Liver (tissue), 9 donors: ENCODE data around the gene FYB1. TPM values are rescaled to one million over a fixed set of nuclear protein-coding genes. Genes with fewer than 3 reads are reported as not detected.

ENCODE experiments used
- DNase-seq: peaks from one replicate; pipeline ENCODE4 v3.0.0-alpha.2; 2017; ENCODE audit warnings: low spot score
- H3K27ac ChIP-seq, 2 donors: one replicate each; pipeline ENCODE4 v1.7.0; 2013; ENCODE audit warnings: inconsistent platforms in 2 of 2, low read length in 2 of 2, control low read depth in 1 of 2, low read depth in 1 of 2, mild to moderate bottlenecking in 1 of 2
- H3K27me3 ChIP-seq, 4 donors: one replicate each; pipeline versions ENCODE4 v1.6.1 to v1.7.0; 2013; ENCODE audit warnings: low read length in 3 of 4, inconsistent platforms in 1 of 4, mild to moderate bottlenecking in 1 of 4, moderate library complexity in 1 of 4; ENCODE audit not compliant: control insufficient read depth in 4 of 4, insufficient read depth in 4 of 4
- H3K36me3 ChIP-seq, 4 donors: one replicate each; pipeline versions ENCODE4 v1.6.1 to v1.7.0; 2013; ENCODE audit warnings: low read length in 3 of 4, mild to moderate bottlenecking in 3 of 4, low read depth in 1 of 4, moderate library complexity in 1 of 4; ENCODE audit not compliant: control insufficient read depth in 4 of 4, insufficient read depth in 3 of 4
- H3K4me1 ChIP-seq, 4 donors: one replicate each; pipeline versions ENCODE4 v1.6.1 to v1.7.0; 2013; ENCODE audit warnings: low read length in 3 of 4, mild to moderate bottlenecking in 3 of 4, moderate library complexity in 1 of 4; ENCODE audit not compliant: control insufficient read depth in 4 of 4, insufficient read depth in 4 of 4
- H3K4me3 ChIP-seq, 3 donors: one replicate each; pipeline versions ENCODE4 v1.6.1 to v1.7.0; 2013; ENCODE audit warnings: low read length in 3 of 3, control low read depth in 1 of 3, low read depth in 1 of 3, mild to moderate bottlenecking in 1 of 3
- H3K9ac ChIP-seq, 2 donors: one replicate each; pipeline ENCODE4 v1.7.0; 2013; ENCODE audit warnings: low read length in 2 of 2, mild to moderate bottlenecking in 2 of 2, moderate library complexity in 2 of 2, control low read depth in 1 of 2, low read depth in 1 of 2
- H3K9me3 ChIP-seq, 4 donors: one replicate each; pipeline versions ENCODE4 v1.6.1 to v1.7.0; 2013; ENCODE audit warnings: low read length in 3 of 4; ENCODE audit not compliant: control insufficient read depth in 4 of 4
- FOXA1 ChIP-seq: IDR thresholded peaks from 2 replicates; pipeline ENCODE4 v1.6.1; 2016; ENCODE audit warnings: antibody characterized with exemption
- FOXA2 ChIP-seq: IDR thresholded peaks from 2 replicates; pipeline ENCODE4 v1.6.1; 2016; ENCODE audit warnings: antibody characterized with exemption
- GABPA ChIP-seq, 2 donors: IDR thresholded peaks in 1 of 2; conservative IDR thresholded peaks in 1 of 2; 2 replicates each; pipeline ENCODE4 v1.6.1; 2016; ENCODE audit warnings: antibody characterized with exemption in 2 of 2, mild to moderate bottlenecking in 1 of 2, moderate library complexity in 1 of 2
- HNF4G ChIP-seq: IDR thresholded peaks from 2 replicates; pipeline ENCODE4 v1.6.1; 2016; ENCODE audit warnings: antibody characterized with exemption
- JUND ChIP-seq, 2 donors: IDR thresholded peaks; 2 replicates each; pipeline ENCODE4 v1.6.1; 2016; ENCODE audit warnings: antibody characterized with exemption in 2 of 2
- NR2F2 ChIP-seq: IDR thresholded peaks from 2 replicates; pipeline ENCODE4 v1.6.1; 2016; ENCODE audit warnings: antibody characterized with exemption
- RAD21 ChIP-seq, 2 donors: IDR thresholded peaks; 2 replicates each; pipeline ENCODE4 v1.6.1; 2016; ENCODE audit warnings: antibody characterized with exemption in 2 of 2, mild to moderate bottlenecking in 2 of 2
- RXRA ChIP-seq, 2 donors: IDR thresholded peaks; 2 replicates each; pipeline ENCODE4 v1.6.1; 2017 to 2018; ENCODE audit warnings: antibody characterized with exemption in 2 of 2, mild to moderate bottlenecking in 1 of 2
- SP1 ChIP-seq: IDR thresholded peaks from 2 replicates; pipeline ENCODE4 v1.6.1; 2018; ENCODE audit warnings: antibody characterized with exemption, mild to moderate bottlenecking
- WGBS: extraction: QIAGEN DNeasy Blood & Tissue Kit; methylation state at CpG from one replicate; pipeline ENCODE4 v1.1.7; 2013; 5-methylcytosine and 5-hydroxymethylcytosine counted together
- polyA plus RNA-seq, 2 donors: library from polyadenylated mRNA; stranded (reverse) in 1 of 2; unstranded in 1 of 2; fragments of 200-250 nt in 1 of 2; fragments of >200 nt in 1 of 2; fragmentation: Nextera tagmentation in 1 of 2; extraction: Ambion mirVana in 1 of 2; gene quantifications; one replicate each; pipeline versions ENCODE4 v1.2.1 to v1.2.3, GENCODE V29; 2013 to 2015
- total RNA-seq, 2 donors: library from RNA; depleted of rRNA; stranded (reverse); fragments of >200 nt; gene quantifications; one replicate each; pipeline ENCODE4 v1.2.3, GENCODE V29; 2014
- TF ChIP-seq, protein P1 (sequence below): IDR thresholded peaks from 2 replicates; pipeline ENCODE4 v1.6.1; 2016; ENCODE audit warnings: antibody characterized with exemption
- TF ChIP-seq, protein P2 (sequence below): fragments of 150-350 bp; IDR thresholded peaks from 2 replicates; pipeline ENCODE4 v1.5.1; 2017; ENCODE audit warnings: improper control_type of control experiment, low read depth, low read length; ENCODE audit not compliant: missing input control
- TF ChIP-seq, protein P3 (sequence below): IDR thresholded peaks from 2 replicates; pipeline ENCODE4 v1.6.1; 2016; ENCODE audit warnings: antibody characterized with exemption
- TF ChIP-seq, protein P4 (sequence below): IDR thresholded peaks from 2 replicates; pipeline ENCODE4 v1.6.1; 2016; ENCODE audit warnings: antibody characterized with exemption
- donor health status: healthy.
- donor health status: healthy.
- donor health status: healthy.
- donor health status: healthy.
- donor health status: healthy.

Gene FYB1
- total and polyA plus RNA-seq, 4 donors = 2.3 to 14.6 (median 6.9) TPM

DNA sequence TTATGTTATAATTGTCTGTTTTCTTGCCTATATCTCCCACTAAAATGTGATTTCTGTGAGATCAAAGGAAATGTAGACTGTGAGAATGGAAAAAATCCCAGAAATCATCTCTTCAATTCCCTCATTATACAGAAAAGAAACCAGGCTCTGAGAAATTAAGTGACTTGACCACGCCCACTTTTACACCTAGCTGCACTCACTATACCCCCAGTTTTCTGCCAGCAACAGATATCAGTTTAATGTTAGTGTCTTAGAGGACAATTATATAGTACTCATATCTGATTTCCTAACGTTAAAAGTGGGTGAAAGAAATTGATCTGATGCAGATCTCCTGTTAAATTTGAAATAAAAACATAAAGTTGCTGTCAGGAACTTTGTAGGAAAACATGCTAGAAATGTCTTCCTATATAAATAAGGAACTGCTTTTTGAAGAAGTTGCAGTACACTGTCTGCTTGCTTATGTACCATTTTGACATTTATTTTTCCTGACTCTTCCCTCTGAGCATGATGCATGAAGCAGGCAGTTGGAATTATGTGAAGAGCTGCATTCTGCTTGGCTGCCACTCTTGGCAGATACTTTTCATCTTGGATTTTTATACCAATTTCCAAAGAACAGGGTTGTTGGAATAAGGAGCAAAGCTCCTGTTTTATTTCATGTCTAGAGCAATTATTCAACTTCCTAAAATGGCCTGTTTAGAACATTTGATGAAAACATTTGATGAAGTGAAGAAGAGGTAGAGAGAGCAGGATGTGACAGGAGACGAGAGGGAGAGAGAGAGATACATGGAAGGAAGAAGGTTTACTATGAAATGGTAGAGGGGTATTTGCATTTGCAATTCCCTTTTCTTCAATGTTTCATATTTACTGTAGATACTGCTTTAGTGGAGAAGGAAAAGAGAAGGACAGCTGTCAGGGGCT, 87.9 kb downstream of the FYB1 start:
- Histone ChIP-seq H3K9me3 (no peaks in the 10 kb centered on the region), H3K4me1 (no peaks in the 10 kb centered on the region), H3K27me3 (no peaks in the 10 kb centered on the region), H3K36me3 (no peaks in the 10 kb centered on the region), H3K4me3 (no peak overlapping the region), H3K27ac (no peak overlapping the region), H3K9ac (no peak overlapping the region)
- TF ChIP-seq, protein P1, sequence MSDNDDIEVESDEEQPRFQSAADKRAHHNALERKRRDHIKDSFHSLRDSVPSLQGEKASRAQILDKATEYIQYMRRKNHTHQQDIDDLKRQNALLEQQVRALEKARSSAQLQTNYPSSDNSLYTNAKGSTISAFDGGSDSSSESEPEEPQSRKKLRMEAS = no peak
- no peak for TF ChIP-seq RXRA (IDR thresholded peaks at IDR 0.05)
- no peak for TF ChIP-seq FOXA2
- TF ChIP-seq RAD21 (IDR thresholded peaks at IDR 0.05) = no peak
- no peak for TF ChIP-seq GABPA (IDR thresholded peaks at IDR 0.05 in 1 of 2, conservative IDR thresholded peaks at IDR 0.05 in 1 of 2)
- no peak for DNase-seq
- 73% methylated on average over 3 of the region's 3 CpGs for whole genome bisulfite sequencing

DNA sequence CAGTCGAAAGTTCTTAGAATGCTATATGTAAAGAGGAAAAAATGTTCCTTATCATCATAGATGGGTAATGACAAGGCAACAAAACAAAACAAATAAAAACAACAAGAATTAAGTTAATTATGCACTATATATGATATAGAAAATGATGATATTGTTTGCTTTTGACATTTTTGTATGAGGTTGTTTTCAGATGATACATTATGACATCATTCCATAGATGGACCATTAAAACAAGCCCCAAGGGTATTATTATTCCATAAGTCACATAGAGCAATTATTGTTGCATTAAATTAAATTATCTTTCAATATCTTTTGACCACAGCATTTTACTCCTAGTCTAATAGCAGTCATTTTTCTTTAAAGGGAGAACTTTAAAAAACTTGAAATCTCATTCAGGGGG, 88.6 kb downstream of the FYB1 start:
- Histone ChIP-seq H3K4me3 (no peak overlapping the region), H3K9me3 (no peaks in the 10 kb centered on the region), H3K9ac (no peak overlapping the region), H3K4me1 (no peaks in the 10 kb centered on the region), H3K27ac (no peak overlapping the region), H3K27me3 (no peaks in the 10 kb centered on the region), H3K36me3 (no peaks in the 10 kb centered on the region)
- DNase-seq = no peak
- 76% methylated on average over 1 of the region's 1 CpG for WGBS
- no peak for TF ChIP-seq FOXA1
- TF ChIP-seq NR2F2 = no peak
- TF ChIP-seq JUND (IDR thresholded peaks at IDR 0.05) = no peak
- TF ChIP-seq FOXA2 = no peak
- TF ChIP-seq, protein P2, sequence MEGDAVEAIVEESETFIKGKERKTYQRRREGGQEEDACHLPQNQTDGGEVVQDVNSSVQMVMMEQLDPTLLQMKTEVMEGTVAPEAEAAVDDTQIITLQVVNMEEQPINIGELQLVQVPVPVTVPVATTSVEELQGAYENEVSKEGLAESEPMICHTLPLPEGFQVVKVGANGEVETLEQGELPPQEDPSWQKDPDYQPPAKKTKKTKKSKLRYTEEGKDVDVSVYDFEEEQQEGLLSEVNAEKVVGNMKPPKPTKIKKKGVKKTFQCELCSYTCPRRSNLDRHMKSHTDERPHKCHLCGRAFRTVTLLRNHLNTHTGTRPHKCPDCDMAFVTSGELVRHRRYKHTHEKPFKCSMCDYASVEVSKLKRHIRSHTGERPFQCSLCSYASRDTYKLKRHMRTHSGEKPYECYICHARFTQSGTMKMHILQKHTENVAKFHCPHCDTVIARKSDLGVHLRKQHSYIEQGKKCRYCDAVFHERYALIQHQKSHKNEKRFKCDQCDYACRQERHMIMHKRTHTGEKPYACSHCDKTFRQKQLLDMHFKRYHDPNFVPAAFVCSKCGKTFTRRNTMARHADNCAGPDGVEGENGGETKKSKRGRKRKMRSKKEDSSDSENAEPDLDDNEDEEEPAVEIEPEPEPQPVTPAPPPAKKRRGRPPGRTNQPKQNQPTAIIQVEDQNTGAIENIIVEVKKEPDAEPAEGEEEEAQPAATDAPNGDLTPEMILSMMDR = no peak

DNA sequence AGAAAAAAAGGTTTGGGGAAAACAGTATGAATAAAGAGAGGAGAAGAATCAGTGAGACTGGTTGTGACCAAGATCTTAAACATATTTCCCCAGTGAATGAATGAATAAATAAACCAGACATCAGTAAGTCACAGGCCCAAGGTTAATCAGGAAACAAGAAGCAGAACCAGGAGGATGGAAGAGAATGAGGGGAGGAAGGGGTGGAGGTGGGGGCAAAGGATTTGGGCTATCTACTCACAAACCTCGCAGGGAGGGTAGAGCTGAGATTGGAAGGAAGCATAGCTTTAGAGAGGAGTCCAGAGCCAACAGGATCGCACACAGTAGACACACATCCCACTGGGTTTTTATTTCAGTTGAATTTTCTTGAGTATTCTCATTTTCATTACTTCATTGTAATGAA, 97.4 kb downstream of the FYB1 start:
- Histone ChIP-seq H3K9ac (no peak overlapping the region), H3K27ac (no peak overlapping the region), H3K9me3 (no peaks in the 10 kb centered on the region), H3K36me3 (no peaks in the 10 kb centered on the region), H3K27me3 (peaks cover 0 to 6% (median 0%) of the 10 kb centered on the region in 4 donors), H3K4me1 (no peaks in the 10 kb centered on the region), H3K4me3 (no peak overlapping the region)
- DNase-seq = no peak
- TF ChIP-seq, protein P3, sequence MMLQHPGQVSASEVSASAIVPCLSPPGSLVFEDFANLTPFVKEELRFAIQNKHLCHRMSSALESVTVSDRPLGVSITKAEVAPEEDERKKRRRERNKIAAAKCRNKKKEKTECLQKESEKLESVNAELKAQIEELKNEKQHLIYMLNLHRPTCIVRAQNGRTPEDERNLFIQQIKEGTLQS = no peak
- TF ChIP-seq FOXA2 = no peak
- WGBS = 68% methylated on average over 2 of the region's 2 CpGs

DNA sequence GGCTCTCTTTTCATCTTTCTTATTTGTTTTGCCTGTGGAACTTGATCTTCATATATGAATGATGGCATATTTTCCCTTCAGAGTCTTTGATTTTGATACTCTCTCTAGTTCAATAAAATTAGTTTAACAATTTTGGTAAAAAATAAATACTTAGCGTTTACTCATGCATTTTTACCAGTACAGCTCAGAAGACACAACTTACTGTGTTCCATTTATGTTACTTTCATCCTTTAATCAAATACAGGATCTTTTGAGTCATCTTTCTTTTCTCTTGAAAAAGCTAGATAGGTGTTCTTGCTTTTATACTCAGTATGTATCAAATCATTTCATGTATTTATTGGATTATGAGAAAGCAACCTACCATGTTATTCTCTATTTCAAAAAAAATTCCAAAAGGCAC, 98.0 kb downstream of the FYB1 start:
- Histone ChIP-seq H3K4me3 (no peak overlapping the region), H3K27ac (no peak overlapping the region), H3K36me3 (no peaks in the 10 kb centered on the region), H3K4me1 (no peaks in the 10 kb centered on the region), H3K9ac (no peak overlapping the region), H3K27me3 (peaks cover 0 to 6% (median 0%) of the 10 kb centered on the region in 4 donors), H3K9me3 (no peaks in the 10 kb centered on the region)
- 82% methylated on average over 1 of the region's 1 CpG for WGBS
- DNase-seq = no peak
- TF ChIP-seq FOXA2 = no peak
- TF ChIP-seq RXRA (IDR thresholded peaks at IDR 0.05) = no peak
- no peak for TF ChIP-seq JUND (IDR thresholded peaks at IDR 0.05)
- TF ChIP-seq, protein P4, sequence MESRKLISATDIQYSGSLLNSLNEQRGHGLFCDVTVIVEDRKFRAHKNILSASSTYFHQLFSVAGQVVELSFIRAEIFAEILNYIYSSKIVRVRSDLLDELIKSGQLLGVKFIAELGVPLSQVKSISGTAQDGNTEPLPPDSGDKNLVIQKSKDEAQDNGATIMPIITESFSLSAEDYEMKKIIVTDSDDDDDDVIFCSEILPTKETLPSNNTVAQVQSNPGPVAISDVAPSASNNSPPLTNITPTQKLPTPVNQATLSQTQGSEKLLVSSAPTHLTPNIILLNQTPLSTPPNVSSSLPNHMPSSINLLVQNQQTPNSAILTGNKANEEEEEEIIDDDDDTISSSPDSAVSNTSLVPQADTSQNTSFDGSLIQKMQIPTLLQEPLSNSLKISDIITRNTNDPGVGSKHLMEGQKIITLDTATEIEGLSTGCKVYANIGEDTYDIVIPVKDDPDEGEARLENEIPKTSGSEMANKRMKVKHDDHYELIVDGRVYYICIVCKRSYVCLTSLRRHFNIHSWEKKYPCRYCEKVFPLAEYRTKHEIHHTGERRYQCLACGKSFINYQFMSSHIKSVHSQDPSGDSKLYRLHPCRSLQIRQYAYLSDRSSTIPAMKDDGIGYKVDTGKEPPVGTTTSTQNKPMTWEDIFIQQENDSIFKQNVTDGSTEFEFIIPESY = no peak
- TF ChIP-seq SP1 = no peak
- TF ChIP-seq HNF4G = no peak
- no peak for TF ChIP-seq GABPA (IDR thresholded peaks at IDR 0.05 in 1 of 2, conservative IDR thresholded peaks at IDR 0.05 in 1 of 2)
- no peak for TF ChIP-seq NR2F2
